ENCODE results near the gene LIPI.
"Not testable (repeated sequence)": the region's sequence is repeated elsewhere in the genome, so short reads cannot be mapped to it uniquely, and the experiment has no call there.

LIPI gene

GRCh38 chr21:14223365-14223764 lies 12.6 kb upstream of the LIPI start:
- no peak for DNase-seq (ENCODE audit: low spot score)
- TF ChIP-seq CTCF (IDR thresholded peaks at IDR 0.05; ENCODE audit: borderline replicate concordance, control extremely low read depth, extremely low read depth, insufficient read depth, missing control alignments): no peak
- in situ Hi-C loops (cut with MboI; ENCODE audit: low sequenced_read_pairs, unreplicated experiment): no loop called here

DNA sequence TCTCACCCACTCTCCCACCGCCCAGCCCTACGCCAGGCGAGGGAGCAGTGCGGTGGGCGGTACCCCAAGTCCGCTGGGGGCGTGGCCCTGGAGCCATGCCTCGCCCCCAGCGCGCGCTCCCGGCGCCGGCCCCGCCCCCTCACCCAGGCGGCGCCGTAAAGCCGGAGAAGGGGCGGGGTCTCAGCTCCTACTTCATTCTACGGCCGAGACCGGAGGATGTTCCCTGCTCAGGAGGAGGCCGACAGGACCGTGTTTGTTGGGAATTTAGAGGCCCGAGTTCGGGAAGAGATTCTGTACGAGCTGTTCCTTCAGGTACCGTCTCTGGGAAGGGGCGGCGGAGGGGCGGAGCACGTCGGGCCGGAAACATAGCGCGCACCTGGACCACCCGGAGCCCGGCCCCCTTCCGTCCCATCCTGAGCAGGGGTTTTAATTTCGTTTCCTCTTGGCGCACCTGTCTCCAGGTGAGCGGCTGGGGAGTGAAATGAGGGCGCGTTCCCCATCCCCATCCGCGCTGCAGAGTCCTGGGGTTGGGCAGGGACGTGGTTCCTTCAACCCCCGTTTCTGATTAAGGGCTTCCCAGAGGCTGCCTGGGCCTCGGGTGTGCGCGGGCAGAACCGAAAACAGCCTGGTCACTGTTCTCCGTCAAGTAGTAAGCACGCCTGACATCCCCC lies 5.4 kb upstream of the LIPI start, which contains the start of gene RBM11:
Gene RBM11 (plus strand): TSS at position 187 of the 671 bp plus-strand sequence. CDS start 30 bp downstream, at position 217.
- in situ Hi-C loops (cut with MboI; ENCODE audit: low sequenced_read_pairs, unreplicated experiment): no loop called here
- no peak for TF ChIP-seq CTCF (IDR thresholded peaks at IDR 0.05; ENCODE audit: borderline replicate concordance, control extremely low read depth, extremely low read depth, insufficient read depth, missing control alignments)
- peak; percentile 80 for DNase-seq (ENCODE audit: low spot score)

GRCh38 chr21:14213164-14213563 lies 2.4 kb upstream of the LIPI start:
- no peak for TF ChIP-seq CTCF (IDR thresholded peaks at IDR 0.05; ENCODE audit: borderline replicate concordance, control extremely low read depth, extremely low read depth, insufficient read depth, missing control alignments)
- in situ Hi-C loops (cut with MboI; ENCODE audit: low sequenced_read_pairs, unreplicated experiment): no loop called here
- no peak for DNase-seq (ENCODE audit: low spot score)

GRCh38 chr21:14206222-14206621 lies 4.5 kb downstream of the LIPI start:
- in situ Hi-C loops (cut with MboI; ENCODE audit: low sequenced_read_pairs, unreplicated experiment): no loop called here
- TF ChIP-seq CTCF (IDR thresholded peaks at IDR 0.05; ENCODE audit: borderline replicate concordance, control extremely low read depth, extremely low read depth, insufficient read depth, missing control alignments): no peak
- no peak for DNase-seq (ENCODE audit: low spot score)

- in situ Hi-C loops (cut with MboI; ENCODE audit: low sequenced_read_pairs, unreplicated experiment); DNase-seq (ENCODE audit: low spot score): not testable (repeated sequence)
Observed at GRCh38 chr21:14166463-14167223, 44.1 kb downstream of the LIPI start.

GRCh38 chr21:14143999-14144398 lies 66.8 kb downstream of the LIPI start:
- in situ Hi-C loops (cut with MboI; ENCODE audit: low sequenced_read_pairs, unreplicated experiment): no loop called here
- DNase-seq (ENCODE audit: low spot score): no peak

More at GRCh38 chr21:14143999-14144398, 66.8 kb downstream of the LIPI start:
- TF ChIP-seq CTCF (IDR thresholded peaks at IDR 0.05; ENCODE audit: borderline replicate concordance, control extremely low read depth, extremely low read depth, insufficient read depth, missing control alignments): no peak
